Gastrocnemius medialis (tissue), 4 donors: ENCODE data around the gene WDR46.

Experiments used
- CTCF ChIP-seq, 5 experiments: fragments of 450-650 bp in 3 of 5; fragments of 200-600 bp in 2 of 5; sonication (generic) in 2 of 5; IDR thresholded peaks in 4 of 5; conservative IDR thresholded peaks in 1 of 5; 1 replicate in 4 of 5; 2 replicates in 1 of 5; pipeline ENCODE4 v1.5.1; 2016 to 2019; ENCODE audit warnings: antibody characterized with exemption in 5 of 5, mild to moderate bottlenecking in 3 of 5, moderate library complexity in 3 of 5
- POLR2A ChIP-seq, 2 donors: fragments of 450-650 bp; IDR thresholded peaks; one replicate each; pipeline ENCODE4 v1.6.1; 2017; ENCODE audit warnings: antibody characterized with exemption in 2 of 2, mild to moderate bottlenecking in 2 of 2, moderate library complexity in 2 of 2

- no peak for TF ChIP-seq CTCF (IDR thresholded peaks at IDR 0.05 in 4 of 5, conservative IDR thresholded peaks at IDR 0.05 in 1 of 5)
- TF ChIP-seq POLR2A (IDR thresholded peaks at IDR 0.05) = no peak
Observed at GRCh38 chr6:33316603-33317418, 27.8 kb upstream of the WDR46 start.
